ENCODE data around the gene HOXA6.

Gene HOXA6

DNA sequence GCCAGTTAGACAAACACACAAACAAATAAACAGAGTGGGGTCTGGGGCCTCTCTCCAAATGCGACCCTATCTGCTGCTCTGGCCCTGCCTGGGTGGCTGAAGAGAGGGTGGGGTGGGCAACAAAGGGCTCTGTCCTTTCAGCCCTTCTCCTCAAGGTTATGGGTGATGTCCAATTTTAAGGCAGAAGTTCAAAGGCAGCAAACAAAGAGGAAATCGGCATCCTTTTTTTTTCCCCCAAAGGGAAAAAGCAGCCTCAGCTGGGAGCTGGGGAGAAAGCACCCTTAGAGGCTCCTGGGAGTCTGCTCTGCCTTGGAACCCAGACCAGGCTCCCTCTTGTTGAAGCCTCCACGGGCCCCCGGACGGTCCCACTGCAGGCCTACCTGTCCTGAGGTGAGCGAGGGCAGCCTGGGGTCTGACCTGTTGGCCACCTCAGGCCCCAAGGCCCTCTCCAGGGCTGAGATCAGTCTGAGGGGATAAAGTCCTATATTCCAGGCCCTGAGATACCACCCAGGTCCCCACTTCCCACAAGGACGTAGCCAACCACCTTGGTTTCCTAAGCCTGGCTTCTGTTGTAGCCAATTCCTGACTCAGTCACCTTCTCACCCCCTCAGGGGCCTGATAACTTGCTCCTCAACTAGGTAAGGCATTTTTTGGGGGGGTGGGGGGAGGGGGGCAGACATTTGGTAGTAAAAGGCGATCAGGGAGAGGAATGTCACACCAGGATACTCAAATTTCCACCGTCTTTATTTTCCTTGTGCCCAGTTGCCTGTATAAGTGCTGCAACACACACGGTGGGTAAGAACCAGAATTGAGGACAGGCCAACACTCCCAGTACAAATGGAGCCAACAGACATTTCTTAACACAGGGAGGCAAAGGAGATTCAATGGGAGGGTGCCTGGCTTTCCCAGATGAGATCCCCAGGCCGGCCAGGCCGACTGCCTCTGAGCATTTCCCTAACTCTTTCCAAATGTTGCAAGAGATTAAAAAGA is 33.2 kb upstream of the HOXA6 start:
- Mint-ChIP-seq H3K27me3 (peaks cover 99% of the 10 kb centered on the region), H3K27ac (no peak overlapping the region), H3K36me3 (peaks cover 4% of the 10 kb centered on the region), H3K9me3 (no peaks in the 10 kb centered on the region), H3K4me1 (peaks cover 17% of the 10 kb centered on the region), H3K4me3 (no peak overlapping the region)
- CTCF ChIA-PET, result interaction anchor here (0.7 to 2.4 kb wide), 7 partner anchors 10 to 58 kb away, joined by 3 to 12 read pairs (median 4); no protein-coding TSS in a partner anchor
- no peak for DNase-seq

DNA sequence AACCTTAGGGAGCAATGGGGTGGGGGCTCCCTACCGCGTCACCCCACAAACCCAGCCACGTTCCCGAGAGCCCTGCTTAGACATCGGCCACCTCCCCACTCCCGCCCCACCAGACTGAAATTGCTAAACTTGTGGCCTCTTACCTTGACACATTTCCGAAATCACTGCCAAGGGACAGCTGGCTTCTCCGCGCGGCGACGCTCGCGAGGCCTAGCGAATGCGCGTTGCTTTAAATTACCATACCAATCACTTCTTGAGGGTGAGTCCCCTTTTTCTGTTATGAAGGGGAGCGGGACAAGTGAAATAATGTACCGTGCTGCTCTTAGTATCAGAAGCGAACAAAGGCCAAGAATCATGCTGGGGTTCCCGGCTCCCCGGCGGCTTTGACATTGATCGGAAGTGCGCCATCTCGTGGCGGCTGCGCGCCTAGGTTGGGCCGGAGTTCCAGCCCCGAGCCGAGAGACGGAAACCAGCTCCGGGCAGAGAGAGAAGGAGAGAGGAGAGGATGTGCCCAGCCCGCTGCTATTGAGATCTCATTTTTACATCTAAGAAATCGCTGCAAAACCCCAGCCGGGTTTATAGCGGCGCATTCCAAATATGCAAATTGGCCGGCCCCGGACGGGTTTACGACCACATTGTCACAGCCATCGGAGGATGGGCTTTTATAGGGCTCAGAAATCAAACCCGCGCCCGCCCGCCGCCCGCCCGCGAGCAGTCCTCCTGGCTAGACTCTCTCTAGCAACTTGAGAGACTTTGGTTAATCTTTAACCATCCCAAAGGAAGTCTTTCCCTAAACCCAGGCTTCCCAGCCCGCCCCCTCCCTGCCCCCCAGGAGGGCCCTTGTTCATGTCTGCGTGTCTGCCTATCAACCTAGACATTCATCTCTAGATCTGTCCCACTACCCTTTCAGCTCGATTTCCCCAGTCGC is 32.2 kb upstream of the HOXA6 start:
- H3K27ac Mint-ChIP-seq, result peak overlapping the region; percentile 65
- no peaks in the 10 kb centered on the region for H3K9me3 Mint-ChIP-seq
- H3K4me1 Mint-ChIP-seq, result peaks cover 8% of the 10 kb centered on the region
- peaks cover 2% of the 10 kb centered on the region for H3K36me3 Mint-ChIP-seq
- H3K4me3 Mint-ChIP-seq, result no peak overlapping the region
- CTCF ChIA-PET, result interaction anchor here (0.7 to 2.4 kb wide), 10 partner anchors 10 to 58 kb away, joined by 3 to 12 read pairs (median 4); no protein-coding TSS in a partner anchor
- H3K27me3 Mint-ChIP-seq, result peaks cover 99% of the 10 kb centered on the region
- DNase-seq, result peak; percentile 62

DNA sequence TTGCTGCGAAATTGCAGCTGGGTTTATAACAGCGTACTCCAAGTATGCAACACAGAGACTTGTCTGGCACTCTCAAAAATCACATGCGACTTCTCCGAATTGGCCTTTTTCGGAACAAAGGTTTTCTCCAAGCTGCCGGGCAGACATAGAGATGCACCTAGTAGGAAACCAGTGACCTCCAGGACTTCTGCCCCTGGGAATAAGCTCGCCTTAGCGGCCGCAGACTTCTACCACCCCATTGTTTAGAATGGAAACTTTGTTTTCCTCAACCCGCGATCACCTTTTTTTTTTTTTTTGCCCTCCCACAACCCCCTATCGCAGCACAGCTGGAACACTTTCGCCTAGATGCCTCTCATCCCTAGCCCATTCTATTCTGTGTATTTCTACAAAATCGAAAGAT is 31.5 kb upstream of the HOXA6 start:
- Mint-ChIP-seq H3K27ac (peak overlapping the region; percentile 65), H3K27me3 (peaks cover 99% of the 10 kb centered on the region), H3K36me3 (peaks cover 2% of the 10 kb centered on the region), H3K4me3 (no peak overlapping the region), H3K4me1 (peaks cover 8% of the 10 kb centered on the region), H3K9me3 (no peaks in the 10 kb centered on the region)
- CTCF ChIA-PET, result interaction anchor here (0.6 to 2.4 kb wide), 9 partner anchors 11 to 711 kb away, joined by 3 to 12 read pairs (median 4); no protein-coding TSS in a partner anchor
- DNase-seq, result peak; percentile 9

DNA sequence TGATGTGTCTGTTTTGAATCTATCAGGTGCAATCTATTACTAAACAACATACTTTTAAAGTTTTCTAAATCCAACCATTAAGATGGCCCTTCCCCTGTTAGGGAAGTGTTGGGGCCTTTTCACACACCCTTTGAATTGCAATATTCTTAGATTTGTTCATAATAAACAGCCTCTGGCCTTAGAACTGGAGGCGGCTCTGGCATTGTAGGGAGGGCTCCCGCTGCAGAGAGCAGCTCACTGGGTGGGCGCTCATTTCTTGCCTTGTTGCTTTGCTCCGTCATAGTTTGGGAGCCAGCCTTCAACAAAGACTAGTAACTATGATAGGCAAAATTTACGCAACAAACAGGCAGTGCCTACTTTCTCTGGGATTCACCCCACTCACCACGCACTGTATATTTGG is 30.8 kb upstream of the HOXA6 start:
- Mint-ChIP-seq H3K27me3 (peaks cover 98% of the 10 kb centered on the region), H3K36me3 (peaks cover 2% of the 10 kb centered on the region), H3K9me3 (no peaks in the 10 kb centered on the region), H3K4me1 (peaks cover 8% of the 10 kb centered on the region), H3K4me3 (no peak overlapping the region), H3K27ac (no peak overlapping the region)
- CTCF ChIA-PET, result interaction anchor here (1.5 to 2.4 kb wide), 5 partner anchors 12 to 33 kb away, joined by 3 to 12 read pairs (median 6); no protein-coding TSS in a partner anchor
- no peak for DNase-seq

DNA sequence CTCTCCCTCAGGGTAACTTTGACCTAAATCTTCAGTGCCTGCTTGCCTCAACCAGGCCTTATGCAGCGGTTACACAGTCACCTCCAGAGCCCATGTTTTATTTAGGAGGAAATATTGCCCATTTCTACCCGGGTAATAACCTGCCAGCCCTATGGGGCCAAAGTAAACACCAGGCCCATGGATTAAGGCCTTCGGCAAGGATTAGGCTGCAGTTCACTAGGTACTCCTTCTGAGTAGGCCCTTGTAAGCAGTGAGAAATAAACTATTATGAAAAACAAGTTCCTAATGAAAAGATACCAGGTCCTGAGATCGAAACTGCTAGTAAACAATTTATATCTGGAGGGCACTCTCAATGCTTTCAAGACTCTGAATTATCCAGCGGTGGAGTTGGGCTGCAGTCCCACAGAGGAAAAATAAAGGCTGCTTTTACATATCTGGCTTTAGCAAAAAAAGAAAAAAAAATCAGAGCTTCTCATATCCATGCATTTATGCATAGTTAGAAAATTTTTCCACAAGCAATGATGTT is 30.3 kb upstream of the HOXA6 start:
- H3K36me3 Mint-ChIP-seq, result peaks cover 3% of the 10 kb centered on the region
- no peaks in the 10 kb centered on the region for H3K9me3 Mint-ChIP-seq
- CTCF ChIA-PET, result interaction anchor here (1.6 to 2.4 kb wide), 4 partner anchors 12 to 18 kb away, joined by 6 to 12 read pairs (median 8); no protein-coding TSS in a partner anchor
- H3K4me3 Mint-ChIP-seq, result no peak overlapping the region
- peaks cover 98% of the 10 kb centered on the region for H3K27me3 Mint-ChIP-seq
- DNase-seq, result no peak
- peaks cover 8% of the 10 kb centered on the region for H3K4me1 Mint-ChIP-seq
- no peak overlapping the region for H3K27ac Mint-ChIP-seq

DNA sequence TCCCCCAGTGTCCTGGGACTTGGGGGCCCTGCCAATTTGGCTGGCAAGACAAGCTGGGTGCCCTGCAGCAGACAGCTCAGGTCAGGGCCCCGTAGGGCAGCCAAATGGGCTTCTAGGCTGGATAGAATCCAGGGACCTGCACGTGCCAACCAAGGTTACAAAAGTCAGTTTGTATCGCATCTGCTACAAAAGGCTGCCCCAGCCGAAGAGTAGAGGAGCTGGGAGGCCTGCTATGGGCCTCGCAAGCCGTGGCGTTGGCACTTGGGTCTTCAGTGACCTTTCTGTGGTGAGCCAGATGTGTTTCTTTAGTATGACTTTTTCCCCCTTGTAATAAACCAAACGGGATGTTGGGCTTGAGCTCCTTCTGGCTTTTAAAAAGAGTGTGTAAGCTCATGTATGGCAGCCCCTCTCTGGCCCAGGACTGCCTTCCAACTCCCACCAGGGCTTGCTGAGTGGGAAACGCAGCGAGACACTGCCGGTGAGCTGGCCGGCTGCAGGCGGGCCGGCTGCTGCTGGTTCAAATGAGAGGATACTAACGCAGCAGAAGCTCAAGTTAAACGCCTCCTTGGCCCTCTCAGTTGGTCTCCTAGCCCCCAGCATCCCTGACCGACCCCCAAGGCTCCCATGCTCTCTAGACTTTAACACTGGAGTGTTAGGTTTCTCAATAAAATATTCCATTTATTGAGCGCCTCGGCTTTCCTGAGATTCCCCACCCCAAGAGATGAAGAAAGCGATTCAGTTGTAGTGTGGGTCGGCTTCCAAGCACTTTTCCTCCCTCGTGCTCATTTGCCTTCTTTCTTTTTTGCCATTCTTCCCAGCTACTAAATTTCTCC is 29.6 kb upstream of the HOXA6 start:
- H3K36me3 Mint-ChIP-seq, result peaks cover 5% of the 10 kb centered on the region
- peaks cover 8% of the 10 kb centered on the region for H3K4me1 Mint-ChIP-seq
- no peaks in the 10 kb centered on the region for H3K9me3 Mint-ChIP-seq
- H3K27me3 Mint-ChIP-seq, result peaks cover 98% of the 10 kb centered on the region
- CTCF ChIA-PET, result interaction anchor here (1.4 to 2.2 kb wide), 2 partner anchors 16 to 19 kb away, joined by 3 to 8 read pairs; no protein-coding TSS in a partner anchor
- DNase-seq, result peak; percentile 7
- no peak overlapping the region for H3K27ac Mint-ChIP-seq
- no peak overlapping the region for H3K4me3 Mint-ChIP-seq

DNA sequence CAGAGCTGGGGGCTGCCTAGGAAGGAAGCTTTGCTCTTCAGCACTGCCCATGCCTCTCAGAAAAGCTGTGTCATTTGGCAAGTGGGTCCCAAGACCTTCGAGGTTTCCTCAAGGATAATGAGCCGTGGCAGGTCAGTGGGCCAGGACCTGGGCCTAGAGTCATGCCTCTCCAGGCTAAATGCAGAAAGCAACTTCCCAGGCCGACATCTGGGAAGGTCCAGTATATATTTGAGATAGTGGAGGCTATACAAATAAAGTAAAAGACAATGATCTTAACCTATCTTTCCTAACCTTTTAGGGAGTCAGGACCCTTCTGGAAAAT is 28.9 kb upstream of the HOXA6 start:
- no peak overlapping the region for H3K4me3 Mint-ChIP-seq
- H3K9me3 Mint-ChIP-seq, result no peaks in the 10 kb centered on the region
- no peak for DNase-seq
- H3K27me3 Mint-ChIP-seq, result peaks cover 98% of the 10 kb centered on the region
- CTCF ChIA-PET, result interaction anchor here (1.4 to 2.2 kb wide), 2 partner anchors 15 to 20 kb away, joined by 3 to 8 read pairs; no protein-coding TSS in a partner anchor
- peaks cover 11% of the 10 kb centered on the region for H3K4me1 Mint-ChIP-seq
- no peak overlapping the region for H3K27ac Mint-ChIP-seq
- peaks cover 8% of the 10 kb centered on the region for H3K36me3 Mint-ChIP-seq

DNA sequence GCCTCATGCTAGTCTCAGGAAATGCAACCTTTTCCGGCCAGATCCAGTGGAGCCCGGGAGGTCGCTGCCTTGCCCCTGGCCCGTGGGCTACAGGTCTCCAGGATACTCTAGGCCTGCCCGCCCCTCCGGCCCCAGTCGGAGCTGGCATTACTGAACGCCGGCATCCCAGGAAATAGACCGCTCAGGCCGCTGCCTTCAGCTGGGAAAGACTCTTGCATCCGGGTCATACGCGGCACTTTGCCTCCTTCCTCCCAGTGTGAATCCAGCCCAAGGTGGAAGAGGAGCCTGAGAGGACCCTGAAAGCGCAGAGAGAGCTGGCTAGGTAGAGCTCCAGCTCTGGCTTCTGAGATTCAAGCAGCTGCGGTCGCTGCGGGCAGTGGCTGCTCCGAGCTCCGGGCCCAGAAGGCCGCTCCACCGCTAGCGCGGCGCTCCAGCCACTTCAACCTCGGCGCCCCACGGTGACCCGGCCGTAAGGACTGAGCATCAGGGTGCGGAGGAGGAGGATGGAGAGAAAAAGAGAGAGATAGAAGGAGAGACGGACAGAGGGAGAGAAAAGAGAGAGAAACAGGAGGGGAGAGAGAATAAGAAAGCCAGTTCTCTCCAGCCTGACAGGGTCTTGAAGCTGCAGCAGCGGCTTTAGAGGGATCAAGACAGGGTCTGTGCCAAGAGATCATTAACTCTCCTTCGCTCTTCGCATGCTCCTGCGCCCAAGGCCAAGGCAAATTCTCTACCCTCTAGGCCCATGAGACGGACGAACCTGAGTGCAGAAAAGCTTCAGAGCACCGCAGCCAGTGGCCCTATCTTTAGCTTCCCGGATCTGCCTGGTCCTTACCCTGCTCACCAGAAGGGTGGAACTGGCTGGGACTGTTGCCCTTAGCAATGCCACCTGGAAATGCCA is 28.3 kb upstream of the HOXA6 start:
- Mint-ChIP-seq H3K27me3 (peaks cover 98% of the 10 kb centered on the region), H3K4me1 (peaks cover 12% of the 10 kb centered on the region), H3K36me3 (peaks cover 8% of the 10 kb centered on the region), H3K9me3 (no peaks in the 10 kb centered on the region), H3K27ac (no peak overlapping the region), H3K4me3 (no peak overlapping the region)
- CTCF ChIA-PET, result interaction anchor here (1.4 to 2.2 kb wide), 2 partner anchors 14 to 20 kb away, joined by 3 to 8 read pairs; no protein-coding TSS in a partner anchor
- DNase-seq, result peak; percentile 10

DNA sequence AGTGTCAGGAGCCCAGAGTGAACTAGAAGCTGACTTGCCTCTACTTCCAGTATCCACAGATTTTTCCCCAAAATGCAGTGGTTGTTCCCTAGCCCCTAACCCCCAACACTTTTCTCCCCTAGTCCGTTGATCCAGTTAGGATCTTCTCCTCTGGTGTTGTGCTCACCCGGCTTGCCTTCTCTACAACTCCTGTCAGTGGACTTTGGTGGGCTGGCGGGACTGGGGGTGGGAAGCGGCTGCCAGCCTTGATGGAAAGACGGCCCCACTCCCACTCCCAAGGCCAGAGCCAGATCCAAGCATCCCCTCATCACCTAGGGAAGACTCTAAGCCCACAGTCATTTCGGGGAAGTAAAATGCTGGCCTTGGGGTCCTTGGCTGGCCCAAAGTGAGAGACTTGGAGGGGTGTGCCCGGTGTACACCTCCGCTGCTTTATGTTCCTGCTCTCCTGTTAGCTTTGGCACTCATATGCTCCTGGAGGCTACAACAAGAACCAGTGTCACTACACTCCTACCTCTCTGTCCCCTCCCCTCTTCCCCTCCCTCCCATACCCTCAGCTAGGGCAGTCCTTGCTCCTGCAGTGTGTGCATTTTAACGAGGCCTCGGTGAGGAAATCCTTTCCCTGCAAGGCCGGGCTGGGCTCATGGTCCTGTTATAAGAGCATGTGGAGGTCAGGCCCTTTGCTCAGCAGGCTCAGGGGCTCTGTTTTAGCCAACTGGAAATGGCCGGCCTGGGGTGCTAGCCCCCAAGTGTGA is 27.5 kb upstream of the HOXA6 start:
- peak overlapping the region; percentile 83 for H3K27ac Mint-ChIP-seq

DNA sequence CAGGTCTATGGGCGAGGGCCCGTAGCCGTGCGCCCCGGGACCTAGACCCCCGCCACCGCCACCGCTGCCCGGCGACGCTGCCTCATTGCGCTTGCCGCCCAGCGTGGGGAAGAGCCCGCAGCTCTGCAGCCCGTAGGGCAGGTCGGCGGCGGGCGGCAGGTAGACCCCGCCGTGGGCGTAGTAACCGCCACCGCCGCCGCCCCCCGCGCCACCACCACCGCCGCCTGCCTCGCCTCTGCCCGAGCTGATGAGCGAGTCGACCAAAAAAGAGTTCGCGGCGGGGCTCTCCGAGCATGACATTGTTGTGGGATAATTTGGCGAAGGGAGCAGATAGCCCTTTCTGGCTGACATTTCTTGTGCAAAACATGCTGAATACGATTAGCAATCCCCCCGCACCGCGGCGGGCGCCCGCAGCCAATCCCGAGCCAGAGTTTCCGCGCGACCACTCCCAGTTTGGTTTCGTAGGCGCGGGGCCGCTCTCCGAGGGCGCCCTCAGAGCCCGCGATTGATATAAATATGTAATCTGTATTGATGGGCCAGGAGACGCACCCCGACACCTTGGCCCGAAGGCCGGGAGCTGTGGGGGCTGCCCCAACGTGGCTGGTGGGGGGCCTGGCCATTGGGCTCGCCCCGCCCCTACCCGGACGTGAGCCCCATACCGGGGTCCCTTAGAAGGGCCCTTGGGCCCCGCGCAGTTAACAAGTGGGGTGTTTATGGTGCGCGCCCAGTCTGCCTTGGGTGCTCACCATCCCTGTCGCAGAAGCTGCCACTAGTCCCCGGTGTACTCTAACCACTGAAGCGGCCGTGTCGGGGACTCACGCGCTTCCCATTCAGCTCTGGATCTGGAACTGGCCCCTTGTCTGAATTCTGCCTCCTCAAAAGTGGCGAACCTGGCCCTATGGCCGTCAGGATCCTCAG is 26.6 kb upstream of the HOXA6 start, which contains the start of gene HOXA10:
Gene HOXA10, minus strand, starts transcription at position 365 of the 918 bp plus-strand sequence. Its CDS starts 14 bp downstream, at position 351.
- CTCF ChIA-PET, result no interaction called here
- Mint-ChIP-seq H3K27me3 (peaks cover 97% of the 10 kb centered on the region), H3K36me3 (peaks cover 8% of the 10 kb centered on the region), H3K4me3 (no peak within 1 kb of the TSS), H3K4me1 (peaks cover 6% of the 10 kb centered on the region), H3K27ac (peak within 1 kb of the TSS; percentile 83), H3K9me3 (no peaks in the 10 kb centered on the region)
- peak; percentile 14 for DNase-seq

More for the DNA sequence above, 27.5 kb upstream of the HOXA6 start:
- Mint-ChIP-seq H3K9me3 (no peaks in the 10 kb centered on the region), H3K36me3 (peaks cover 8% of the 10 kb centered on the region), H3K4me3 (no peak overlapping the region), H3K27me3 (peaks cover 97% of the 10 kb centered on the region), H3K4me1 (peaks cover 10% of the 10 kb centered on the region)
- CTCF ChIA-PET, result no interaction called here
- DNase-seq, result peak; percentile 8

DNA sequence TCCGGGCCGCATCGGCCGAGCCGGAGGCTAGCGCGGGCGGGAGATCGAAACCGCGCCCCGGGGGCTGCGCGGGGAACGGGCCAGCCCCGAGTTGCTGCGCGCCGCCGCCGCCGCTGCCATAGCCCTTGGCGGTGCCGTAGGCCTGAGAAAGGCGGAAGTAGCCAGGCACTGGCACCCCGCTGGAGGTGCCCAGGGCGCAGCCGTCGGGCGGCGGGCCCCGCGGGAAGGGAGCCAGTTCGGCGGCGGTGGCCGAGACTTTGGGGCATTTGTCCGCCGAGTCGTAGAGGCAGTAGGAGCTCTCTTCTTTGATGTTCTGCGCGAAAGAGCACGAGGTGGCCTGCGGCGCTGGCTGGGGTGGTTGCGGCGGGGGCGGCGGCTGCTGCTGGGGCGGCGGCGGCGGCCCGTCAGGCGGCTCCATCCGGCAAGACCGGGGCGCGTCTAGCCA is 26.0 kb upstream of the HOXA6 start:
- CTCF ChIA-PET, result no interaction called here
- Mint-ChIP-seq H3K4me1 (peaks cover 10% of the 10 kb centered on the region), H3K36me3 (peaks cover 8% of the 10 kb centered on the region), H3K27ac (no peak overlapping the region), H3K27me3 (peaks cover 98% of the 10 kb centered on the region), H3K9me3 (no peaks in the 10 kb centered on the region), H3K4me3 (no peak overlapping the region)
- peak; percentile 21 for DNase-seq

Data from activated naive CD4-positive, alpha-beta T cell treated with anti-CD3 and anti-CD28 coated beads, Interleukin-2, amount 10 ng/mL, durations not matched to agents 7 days and 5 days (primary cell).